Vagina (tissue), 2 donors: ENCODE results near the gene ATP6V0B.

Experiments used
- CTCF ChIP-seq, 3 experiments: fragments of 450-650 bp in 2 of 3; fragments of 200-600 bp in 1 of 3; sonication (generic) in 1 of 3; IDR thresholded peaks; one replicate each; pipeline ENCODE4 v1.5.1; 2017 to 2019; ENCODE audit warnings: antibody characterized with exemption in 3 of 3, mild to moderate bottlenecking in 2 of 3, moderate library complexity in 2 of 3
- POLR2AphosphoS5 ChIP-seq, 2 donors: sonication (generic); formaldehyde crosslinking; IDR thresholded peaks; one replicate each; pipeline ENCODE4 v1.9.0; 2017; ENCODE audit warnings: antibody characterized with exemption in 2 of 2, mild to moderate bottlenecking in 2 of 2, low read depth in 1 of 2; ENCODE audit not compliant: insufficient read depth in 1 of 2

DNA sequence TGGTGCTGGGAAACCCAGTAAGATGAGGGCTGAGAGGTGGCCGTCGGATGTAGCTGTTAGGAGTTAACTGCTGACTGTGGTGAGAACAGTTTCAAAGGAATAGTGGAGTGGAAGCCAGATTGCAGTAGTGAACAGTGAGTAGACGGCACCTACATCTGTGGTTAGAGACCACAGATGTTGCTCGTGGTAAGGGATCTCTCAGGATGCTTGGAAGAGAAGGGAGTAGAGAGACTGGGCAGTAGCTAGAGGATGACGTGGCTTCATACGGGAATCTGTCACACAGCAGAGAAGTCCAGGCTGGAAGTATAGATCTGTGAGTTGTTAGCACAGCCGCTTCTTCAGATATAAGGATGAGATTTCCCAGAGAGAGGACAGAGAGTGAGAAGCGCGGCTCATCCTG is 48.9 kb upstream of the ATP6V0B start:
- TF ChIP-seq CTCF (IDR thresholded peaks at IDR 0.05) (no peak), POLR2AphosphoS5 (IDR thresholded peaks at IDR 0.05; ENCODE audit: insufficient read depth in 1 of 2, low read depth in 1 of 2) (no peak)
